GM12878 (cell line): ENCODE results near the gene PPIA. TPM values are rescaled to one million over a fixed set of nuclear protein-coding genes. Genes with fewer than 3 reads are reported as not detected.

Experiments used
- ATAC-seq: fragments of 200-7000 bp; cut with Tn5 transposase; 3 replicates; pipeline ENCODE4 v1.9.1; 2020; ENCODE audit warnings: mild to moderate bottlenecking, moderate library complexity
- BruUV-seq: library from RNA; stranded (reverse); fragments of 400-500 nt; replicated peaks from 2 replicates; lab custom pipeline; 2021; lab: Mats Ljungman, UMichigan
- CTCF ChIA-PET: fragments of 300-600 bp; sonication (Branson Sonifier 250); formaldehyde crosslinking; extraction: SDS; loops from one replicate; lab custom pipeline; 2021; ENCODE audit warnings: inconsistent platforms; lab: Yijun Ruan, JAX
- POLR2A ChIA-PET: fragments of 350-600 bp; formaldehyde crosslinking; extraction: SDS; loops from one replicate; lab custom pipeline; 2021; ENCODE audit warnings: inconsistent platforms; lab: Charles Lee
- RAD21 ChIA-PET: fragments of 300-600 bp; sonication (Branson Sonifier 250); formaldehyde crosslinking; loops from one replicate; lab custom pipeline; 2023; ENCODE audit warnings: antibody characterized with exemption; ENCODE audit not compliant: unreplicated experiment; lab: Charles Lee
- SMC1A ChIA-PET: fragments of 300-600 bp; sonication (Branson Sonifier 250); formaldehyde crosslinking; loops from one replicate; lab custom pipeline; 2023; ENCODE audit not compliant: unreplicated experiment, uncharacterized antibody; lab: Charles Lee
- DNase-seq: peaks from one replicate; pipeline ENCODE4 v3.0.0-alpha.2; 2011; ENCODE audit warnings: low read depth, low spot score
- FAIRE-seq: peaks from 3 replicates; lab custom pipeline; 2011; peaks lifted over from hg19 to GRCh38; lab: Jason Lieb, UNC
- H2AFZ ChIP-seq: 2 replicates; pipeline ENCODE4 v1.6.0; 2011; ENCODE audit warnings: low read depth, low read length, control low read depth; ENCODE audit not compliant: control insufficient read depth
- H3K27ac ChIP-seq: 2 replicates; pipeline ENCODE4 v1.5.1; 2011; ENCODE audit warnings: control low read depth; ENCODE audit not compliant: control insufficient read depth, insufficient read depth
- H3K27me3 ChIP-seq, 2 experiments: replicated peaks in 1 of 2; 2 replicates each; pipeline versions ENCODE4 v1.6.0 to v1.6.1; 2011; ENCODE audit warnings: low read length in 1 of 2; ENCODE audit not compliant: control insufficient read depth in 2 of 2, insufficient read depth in 2 of 2
- H3K36me3 ChIP-seq, 2 experiments: 2 replicates each; pipeline ENCODE4 v1.5.1; 2011; ENCODE audit warnings: low read length in 1 of 2; ENCODE audit not compliant: control insufficient read depth in 2 of 2, insufficient read depth in 2 of 2
- H3K4me1 ChIP-seq: 2 replicates; pipeline ENCODE4 v1.6.1; 2011; ENCODE audit warnings: mild to moderate bottlenecking, low read length, moderate library complexity, mixed read lengths; ENCODE audit not compliant: control insufficient read depth, insufficient read depth
- H3K4me2 ChIP-seq: 2 replicates; pipeline ENCODE4 v1.6.0; 2011; ENCODE audit warnings: control low read depth; ENCODE audit not compliant: control insufficient read depth, insufficient read depth
- H3K4me3 ChIP-seq: fragments of 200-600 bp; sonication (generic); 2 replicates; pipeline ENCODE4 v1.5.1; 2016
- H3K79me2 ChIP-seq: 2 replicates; pipeline ENCODE4 v1.6.0; 2011; ENCODE audit warnings: low read length; ENCODE audit not compliant: control insufficient read depth, insufficient read depth
- H3K9ac ChIP-seq: 2 replicates; pipeline ENCODE4 v1.8.0; 2011; ENCODE audit warnings: low read length, control low read depth, mixed read lengths; ENCODE audit not compliant: control insufficient read depth, insufficient read depth
- H3K9me3 ChIP-seq: replicated peaks from 3 replicates; pipeline ENCODE4 v1.5.1; 2011; ENCODE audit warnings: mild to moderate bottlenecking, low read length; ENCODE audit not compliant: control insufficient read depth, insufficient read depth
- H4K20me1 ChIP-seq: 2 replicates; pipeline ENCODE4 v1.6.0; 2011; ENCODE audit not compliant: control insufficient read depth, insufficient read depth
- ATF3 ChIP-seq: IDR thresholded peaks from 2 replicates; pipeline ENCODE4 v1.6.1; 2011; ENCODE audit warnings: low read depth, mild to moderate bottlenecking, low read length, moderate library complexity, borderline replicate concordance; ENCODE audit errors: extremely low read depth
- BHLHE40 ChIP-seq, 2 experiments: fragments of 450-650 bp in 1 of 2; IDR thresholded peaks; 2 replicates each; pipeline ENCODE4 v1.6.1; 2011 to 2017; ENCODE audit warnings: low read depth in 2 of 2, borderline replicate concordance in 1 of 2, improper control_type of control experiment in 1 of 2, low read length in 1 of 2, mild to moderate bottlenecking in 1 of 2
- CBX5 ChIP-seq: sonication (generic); IDR thresholded peaks from 2 replicates; pipeline ENCODE4 v1.6.1; 2016; ENCODE audit warnings: low read depth, moderate library complexity, mild to moderate bottlenecking, inconsistent platforms
- HCFC1 ChIP-seq: fragments of 150-350 bp; IDR thresholded peaks from 2 replicates; pipeline ENCODE4 v1.6.1; 2014; ENCODE audit warnings: low read length
- HSF1 ChIP-seq: fragments of 150-350 bp; IDR thresholded peaks from 2 replicates; pipeline ENCODE4 v1.6.1; 2014; ENCODE audit warnings: mild to moderate bottlenecking, low read depth, low read length
- KAT2A ChIP-seq: conservative IDR thresholded peaks from 2 replicates; pipeline ENCODE4 v1.6.1; 2011; ENCODE audit warnings: low read depth, low read length; ENCODE audit not compliant: control insufficient read depth
- SPI1 ChIP-seq: IDR thresholded peaks from 2 replicates; pipeline ENCODE4 v1.6.1; 2011; ENCODE audit warnings: low read depth, mild to moderate bottlenecking, low read length, moderate library complexity, borderline replicate concordance; ENCODE audit not compliant: insufficient read depth
- SREBF2 ChIP-seq: IDR thresholded peaks from 2 replicates; pipeline ENCODE4 v1.6.1; 2012; ENCODE audit warnings: mild to moderate bottlenecking, low read length
- TAF1 ChIP-seq: IDR thresholded peaks from 2 replicates; pipeline ENCODE4 v1.6.1; 2011; ENCODE audit warnings: mild to moderate bottlenecking, low read depth, low read length, borderline replicate concordance
- TBL1XR1 ChIP-seq: IDR thresholded peaks from 2 replicates; pipeline ENCODE4 v1.6.1; 2012; ENCODE audit warnings: low read depth, low read length, improper control_type of control experiment
- ZBTB33 ChIP-seq: fragments of 450-650 bp; IDR thresholded peaks from 2 replicates; pipeline ENCODE4 v1.6.1; 2017; ENCODE audit warnings: mild to moderate bottlenecking
- ZNF207 ChIP-seq: fragments of 450-650 bp; IDR thresholded peaks from 2 replicates; pipeline ENCODE4 v1.6.1; 2014; ENCODE audit warnings: antibody characterized with exemption, mild to moderate bottlenecking, borderline replicate concordance
- ZSCAN29 ChIP-seq: fragments of 450-650 bp; IDR thresholded peaks from 2 replicates; pipeline ENCODE4 v1.6.1; 2017; ENCODE audit warnings: mild to moderate bottlenecking, moderate library complexity
- WGBS: methylation state at CpG from one replicate; pipeline ENCODE4 v1.1.6; 2016; ENCODE audit warnings: low lambda C conversion rate; ENCODE audit not compliant: insufficient replicate concordance, insufficient coverage; ENCODE audit errors: missing lambda C conversion rate; 5-methylcytosine and 5-hydroxymethylcytosine counted together
- in situ Hi-C: fragments of 300-500 bp; cut with MboI; formaldehyde crosslinking; loops from 9 replicates; pipeline ENCODE4 v1.14.3; 2018; ENCODE audit warnings: mixed read lengths
- intact Hi-C: fragments of 100-400 bp; cut with micrococcal nuclease; formaldehyde crosslinking; loops from one replicate; pipeline ENCODE4 v1.14.2; 2022; ENCODE audit not compliant: unreplicated experiment
- polyA plus RNA-seq, 11 experiments: library from polyadenylated mRNA; depleted of rRNA in 4 of 11; unstranded in 6 of 11; stranded (reverse) in 5 of 11; fragments of >200 nt; fragmentation: Nextera tagmentation in 4 of 11; fragmentation: Illumina TruSeq in 1 of 11; extraction: Ambion mirVana in 4 of 11; extraction: Trizol in 1 of 11; gene quantifications; 1 replicate in 1 of 11; 2 replicates in 10 of 11; pipeline versions ENCODE4 v1.2.1 to v1.2.3, GENCODE V29; 2011 to 2016; ENCODE audit warnings: inconsistent platforms in 2 of 11, missing spikeins in 2 of 11, low read depth in 1 of 11
- total RNA-seq, 4 experiments: library from RNA; depleted of rRNA in 3 of 4; stranded (reverse); fragments of >200 nt in 3 of 4; fragmentation: Illumina TruSeq in 1 of 4; extraction: Trizol in 1 of 4; gene quantifications; 2 replicates each; pipeline versions ENCODE4 v1.2.1 to v1.2.3, GENCODE V29; 2013 to 2021
- TF ChIP-seq, protein P1 (sequence below): fragments of 450-650 bp; IDR thresholded peaks from 2 replicates; pipeline ENCODE4 v1.6.1; 2017; ENCODE audit warnings: mild to moderate bottlenecking, moderate library complexity
- TF ChIP-seq, protein P2 (sequence below): IDR thresholded peaks from 2 replicates; pipeline ENCODE4 v1.6.1; 2012; ENCODE audit warnings: low read depth, low read length, improper control_type of control experiment

PPIA gene
- total and polyA plus RNA-seq, 10 of the 15 experiments (the other 5 are each of a cell fraction or from before 2014, with no cell fraction given) = 2,712 to 7,982 (median 5,027) TPM

- TF ChIP-seq TBL1XR1 (no peak), ZSCAN29 (no peak), BHLHE40 (IDR thresholded peaks at IDR 0.05; ENCODE audit: borderline replicate concordance in 1 of 2, low read depth in 2 of 2, low read length in 1 of 2) (no peak), SREBF2 (no peak), HCFC1 (no peak), HSF1 (no peak), CBX5 (no peak), ZNF207 (no peak), ZBTB33 (no peak), ATF3 (no peak), TAF1 (no peak), SPI1 (no peak), KAT2A (no peak)
- TF ChIP-seq, protein P1, sequence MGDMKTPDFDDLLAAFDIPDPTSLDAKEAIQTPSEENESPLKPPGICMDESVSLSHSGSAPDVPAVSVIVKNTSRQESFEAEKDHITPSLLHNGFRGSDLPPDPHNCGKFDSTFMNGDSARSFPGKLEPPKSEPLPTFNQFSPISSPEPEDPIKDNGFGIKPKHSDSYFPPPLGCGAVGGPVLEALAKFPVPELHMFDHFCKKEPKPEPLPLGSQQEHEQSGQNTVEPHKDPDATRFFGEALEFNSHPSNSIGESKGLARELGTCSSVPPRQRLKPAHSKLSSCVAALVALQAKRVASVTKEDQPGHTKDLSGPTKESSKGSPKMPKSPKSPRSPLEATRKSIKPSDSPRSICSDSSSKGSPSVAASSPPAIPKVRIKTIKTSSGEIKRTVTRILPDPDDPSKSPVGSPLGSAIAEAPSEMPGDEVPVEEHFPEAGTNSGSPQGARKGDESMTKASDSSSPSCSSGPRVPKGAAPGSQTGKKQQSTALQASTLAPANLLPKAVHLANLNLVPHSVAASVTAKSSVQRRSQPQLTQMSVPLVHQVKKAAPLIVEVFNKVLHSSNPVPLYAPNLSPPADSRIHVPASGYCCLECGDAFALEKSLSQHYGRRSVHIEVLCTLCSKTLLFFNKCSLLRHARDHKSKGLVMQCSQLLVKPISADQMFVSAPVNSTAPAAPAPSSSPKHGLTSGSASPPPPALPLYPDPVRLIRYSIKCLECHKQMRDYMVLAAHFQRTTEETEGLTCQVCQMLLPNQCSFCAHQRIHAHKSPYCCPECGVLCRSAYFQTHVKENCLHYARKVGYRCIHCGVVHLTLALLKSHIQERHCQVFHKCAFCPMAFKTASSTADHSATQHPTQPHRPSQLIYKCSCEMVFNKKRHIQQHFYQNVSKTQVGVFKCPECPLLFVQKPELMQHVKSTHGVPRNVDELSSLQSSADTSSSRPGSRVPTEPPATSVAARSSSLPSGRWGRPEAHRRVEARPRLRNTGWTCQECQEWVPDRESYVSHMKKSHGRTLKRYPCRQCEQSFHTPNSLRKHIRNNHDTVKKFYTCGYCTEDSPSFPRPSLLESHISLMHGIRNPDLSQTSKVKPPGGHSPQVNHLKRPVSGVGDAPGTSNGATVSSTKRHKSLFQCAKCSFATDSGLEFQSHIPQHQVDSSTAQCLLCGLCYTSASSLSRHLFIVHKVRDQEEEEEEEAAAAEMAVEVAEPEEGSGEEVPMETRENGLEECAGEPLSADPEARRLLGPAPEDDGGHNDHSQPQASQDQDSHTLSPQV = no peak
- TF ChIP-seq, protein P2, sequence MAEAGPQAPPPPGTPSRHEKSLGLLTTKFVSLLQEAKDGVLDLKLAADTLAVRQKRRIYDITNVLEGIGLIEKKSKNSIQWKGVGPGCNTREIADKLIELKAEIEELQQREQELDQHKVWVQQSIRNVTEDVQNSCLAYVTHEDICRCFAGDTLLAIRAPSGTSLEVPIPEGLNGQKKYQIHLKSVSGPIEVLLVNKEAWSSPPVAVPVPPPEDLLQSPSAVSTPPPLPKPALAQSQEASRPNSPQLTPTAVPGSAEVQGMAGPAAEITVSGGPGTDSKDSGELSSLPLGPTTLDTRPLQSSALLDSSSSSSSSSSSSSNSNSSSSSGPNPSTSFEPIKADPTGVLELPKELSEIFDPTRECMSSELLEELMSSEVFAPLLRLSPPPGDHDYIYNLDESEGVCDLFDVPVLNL = no peak
These were observed 2.1 kb upstream of the PPIA start for GRCh38 chr7:44794331-44794730.

More at GRCh38 chr7:44794331-44794730, 2.1 kb upstream of the PPIA start:
- no peak for FAIRE-seq
- Histone ChIP-seq H3K9me3 (no peaks in the 10 kb centered on the region), H3K27ac (no peak overlapping the region), H3K4me1 (peaks cover 3% of the 10 kb centered on the region), H4K20me1 (peaks cover 7% of the 10 kb centered on the region), H3K9ac (no peak overlapping the region), H3K36me3 (peaks cover 0 to 13% of the 10 kb centered on the region in 2 experiments; a peak in 2 of 4 replicates), H3K79me2 (peaks cover 38% of the 10 kb centered on the region), H3K27me3 (no peaks in the 10 kb centered on the region), H3K4me3 (no peak overlapping the region), H2AFZ (no peak overlapping the region), H3K4me2 (no peak overlapping the region)
- SMC1A ChIA-PET = interaction anchor here (0.7 to 1.1 kb wide), 2 partner anchors 30 to 43 kb away, joined by 3 read pairs; no protein-coding TSS in a partner anchor
- POLR2A ChIA-PET = interaction anchor here (1.1 to 1.4 kb wide), 4 partner anchors 44 to 154 kb away, joined by 3 to 9 read pairs (median 3); no protein-coding TSS in a partner anchor
- intact Hi-C loops = no loop called here
- CTCF ChIA-PET = no interaction called here
- no TSS peak for BruUV-seq
- in situ Hi-C loops = no loop called here
- RAD21 ChIA-PET = no interaction called here
- no peak for ATAC-seq
- 90% methylated on average over 3 of the region's 3 CpGs for WGBS
- no peak for DNase-seq
